GM21786 (cell line): ENCODE data around the gene ESF1.
A peak's percentile ranks its signal among the peaks of the same experiment; 100 is the strongest.

Experiments
- ATAC-seq: cut with Tn5 transposase; IDR thresholded peaks from one replicate; pipeline ENCODE4 v1.9.1; 2021; ENCODE audit not compliant: unreplicated experiment

The ESF1 gene

GRCh38 chr20:13681248-13682125, 103.2 kb downstream of the ESF1 start:
- peak; percentile 84 for ATAC-seq

- ATAC-seq = no peak
Observed at GRCh38 chr20:13678944-13679343, 105.8 kb downstream of the ESF1 start.

- ATAC-seq = no peak
Observed at GRCh38 chr20:13677241-13677640, 107.5 kb downstream of the ESF1 start.

GRCh38 chr20:13676682-13677081, 108.0 kb downstream of the ESF1 start:
- no peak for ATAC-seq

- no peak for ATAC-seq
Observed at GRCh38 chr20:13672690-13673089, 112.0 kb downstream of the ESF1 start.

GRCh38 chr20:13671916-13672378, 112.8 kb downstream of the ESF1 start:
- ATAC-seq = no peak

- no peak for ATAC-seq
Observed at GRCh38 chr20:13671512-13671911, 113.2 kb downstream of the ESF1 start.

GRCh38 chr20:13670160-13670559, 114.6 kb downstream of the ESF1 start:
- ATAC-seq = peak; percentile 53

- ATAC-seq = no peak
Observed at GRCh38 chr20:13665709-13666395, 118.9 kb downstream of the ESF1 start.
